RWPE1 (cell line): ENCODE results near the gene UBE2G1.

Source experiments
- CTCF ChIA-PET: fragments of 350-600 bp; sonication (Branson Sonifier 250); formaldehyde crosslinking; extraction: SDS; loops from one replicate; lab custom pipeline; 2021; lab: Yijun Ruan, JAX
- POLR2A ChIA-PET: fragments of 400-600 bp; formaldehyde crosslinking; extraction: SDS; loops from one replicate; lab custom pipeline; 2020; ENCODE audit warnings: antibody characterized with exemption; ENCODE audit not compliant: low non-redundant PET; lab: Yijun Ruan, JAX
- DNase-seq: peaks from one replicate; pipeline ENCODE4 v3.0.0; 2012; ENCODE audit warnings: low spot score
- H3K27ac ChIP-seq: fragments of 450-650 bp; 2 replicates; pipeline ENCODE4 v1.5.1; 2017
- CTCF ChIP-seq: fragments of 450-650 bp; conservative IDR thresholded peaks from 2 replicates; pipeline ENCODE4 v1.5.1; 2017; ENCODE audit warnings: low read depth, mild to moderate bottlenecking

Gene UBE2G1

GRCh38 chr17:4394208-4395110 is 28.0 kb upstream of the UBE2G1 start:
- POLR2A ChIA-PET, result interaction anchor here (0.6 kb wide), 1 partner anchor 53 kb away, joined by 3 read pairs; no protein-coding TSS in a partner anchor
- DNase-seq, result peak; percentile 71
- CTCF ChIA-PET, result interaction anchor here (0.6 kb wide), 1 partner anchor 9 kb away, joined by 6 read pairs; no protein-coding TSS in a partner anchor
- no peak for TF ChIP-seq CTCF
- peak overlapping the region; percentile 86 for H3K27ac ChIP-seq

GRCh38 chr17:4393806-4394205 is 27.3 kb upstream of the UBE2G1 start:
- peak overlapping the region; percentile 86 for H3K27ac ChIP-seq
- TF ChIP-seq CTCF, result no peak
- peak; percentile 89 for DNase-seq
- POLR2A ChIA-PET, result no interaction called here
- CTCF ChIA-PET, result no interaction called here

- H3K27ac ChIP-seq, result no peak overlapping the region
- TF ChIP-seq CTCF, result no peak
- ChIA-PET POLR2A (interaction anchor here (0.5 kb wide), 1 partner anchor 53 kb away, joined by 3 read pairs; no protein-coding TSS in a partner anchor), CTCF (interaction anchor here (0.6 kb wide), 1 partner anchor 21 kb away, joined by 3 read pairs; no protein-coding TSS in a partner anchor)
- DNase-seq, result no peak
Observed at GRCh38 chr17:4389079-4389478, 22.6 kb upstream of the UBE2G1 start.

- no peak for DNase-seq
- no peak for TF ChIP-seq CTCF
- no peak overlapping the region for H3K27ac ChIP-seq
- ChIA-PET CTCF (no interaction called here), POLR2A (interaction anchor here (0.6 kb wide), 1 partner anchor 237 kb away, joined by 3 read pairs; no protein-coding TSS in a partner anchor)
Observed at GRCh38 chr17:4387137-4387536, 20.7 kb upstream of the UBE2G1 start.

GRCh38 chr17:4386406-4386805 is 19.9 kb upstream of the UBE2G1 start:
- POLR2A ChIA-PET, result interaction anchor here (0.6 kb wide), 1 partner anchor 238 kb away, joined by 3 read pairs; no protein-coding TSS in a partner anchor
- H3K27ac ChIP-seq, result no peak overlapping the region
- CTCF ChIA-PET, result no interaction called here
- TF ChIP-seq CTCF, result no peak
- DNase-seq, result no peak
